ENCODE results near the gene ERP29.

The ERP29 gene

DNA sequence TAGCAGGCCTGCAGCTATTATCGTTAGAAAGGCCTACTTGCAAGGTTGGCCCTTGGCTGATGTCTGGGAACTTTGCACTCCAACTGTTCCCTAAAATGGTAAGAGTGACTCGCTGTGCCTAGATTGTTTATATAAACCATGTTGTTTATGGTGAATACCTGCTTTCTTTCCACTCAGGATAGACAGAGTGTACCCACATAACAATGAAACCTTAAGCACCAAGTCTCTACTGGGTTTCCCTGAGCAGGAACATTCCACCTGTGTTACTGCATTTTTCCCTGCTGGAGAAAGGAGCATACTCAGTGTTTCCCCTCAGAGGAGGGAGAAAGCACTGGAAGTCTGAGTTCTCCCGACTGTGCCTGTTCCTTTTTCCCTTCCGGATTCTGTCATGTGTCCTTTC, 32.8 kb downstream of the ERP29 start:
- DNase-seq, result no peak

DNA sequence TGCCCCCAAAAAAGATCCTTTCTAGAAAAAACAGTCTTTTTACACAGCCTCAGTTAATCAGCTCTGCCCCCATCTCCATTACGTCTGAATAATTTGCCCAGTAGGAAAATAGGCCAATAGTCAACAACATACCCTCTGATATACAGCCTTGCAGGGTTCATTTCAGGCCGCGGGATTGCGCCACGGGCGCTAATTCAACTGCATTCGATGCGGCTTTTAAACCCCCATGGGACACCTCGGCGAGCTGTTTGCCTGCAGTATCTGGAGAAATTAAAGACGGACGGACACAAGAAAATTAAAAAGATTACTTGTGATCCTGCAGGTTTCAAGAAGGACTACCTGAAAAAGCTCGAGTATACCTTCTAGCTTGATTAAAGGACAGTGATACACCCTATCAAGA, 36.1 kb downstream of the ERP29 start:
- no peak for DNase-seq

DNA sequence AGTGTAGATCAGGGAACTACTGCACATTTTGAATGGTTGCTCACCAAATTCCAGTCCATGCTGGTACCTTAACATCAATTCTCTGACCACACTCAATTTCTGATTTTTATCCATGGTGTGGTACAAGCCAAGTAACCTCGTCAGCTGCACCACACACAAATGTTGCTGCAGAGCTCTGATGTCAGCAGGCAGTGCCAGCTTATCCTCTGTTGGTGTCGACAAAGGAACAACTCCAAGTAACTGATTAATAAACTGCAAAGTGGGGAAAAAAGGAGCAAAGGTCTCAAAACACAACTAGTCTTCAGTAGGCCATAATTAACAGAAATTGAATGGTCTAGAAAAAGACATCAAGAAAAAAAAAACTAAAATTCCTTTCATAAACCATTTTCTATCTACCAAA, 47.9 kb downstream of the ERP29 start:
- DNase-seq, result no peak

DNA sequence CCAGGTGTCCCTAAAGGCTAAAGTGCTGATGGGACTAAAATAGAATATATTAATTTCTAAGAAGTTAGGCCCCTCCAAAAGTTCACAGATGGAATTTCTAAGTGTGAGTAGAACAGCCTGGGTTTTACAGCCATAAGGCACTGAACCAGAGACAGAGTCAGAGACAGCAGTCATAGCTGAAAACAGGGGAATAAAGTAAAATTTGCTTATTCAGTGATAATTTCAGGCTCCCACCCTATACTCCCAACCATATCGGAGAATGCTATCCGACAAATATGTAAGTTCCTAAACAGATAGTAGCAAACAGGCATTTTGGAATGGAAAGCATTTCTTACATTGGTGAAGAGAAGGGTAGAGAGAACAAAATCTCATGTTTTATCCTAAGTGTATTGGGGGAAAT, 50.0 kb downstream of the ERP29 start:
- DNase-seq, result no peak

DNA sequence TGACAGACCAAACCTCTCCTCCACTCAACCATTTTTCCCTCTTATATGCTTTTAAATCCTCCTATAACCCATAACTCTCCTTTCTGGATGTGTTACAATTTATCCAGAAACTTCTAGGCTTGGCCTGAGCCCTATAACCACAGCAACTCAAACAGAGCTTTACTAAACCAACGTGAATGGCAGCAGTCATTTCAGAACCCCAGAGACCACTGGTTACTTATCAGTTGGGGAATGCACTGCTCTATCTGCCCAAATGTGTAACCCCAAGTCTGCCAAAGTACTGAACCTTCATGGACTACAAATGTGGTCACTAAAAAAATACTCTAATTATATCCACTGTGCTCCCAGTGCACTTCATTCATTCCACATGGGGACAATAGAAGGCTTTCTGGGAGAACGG, 53.3 kb downstream of the ERP29 start:
- no peak for DNase-seq

Measured in NCI-H1436 treated with DMSO at 0.1 percent for 48 hours (cell line).